Endodermal cell (in vitro differentiated cells): ENCODE measurements around the gene UBE2G2. TPM values are rescaled to one million over a fixed set of nuclear protein-coding genes. Genes with fewer than 3 reads are reported as not detected.

ENCODE experiments used
- DNase-seq: peaks from one replicate; pipeline ENCODE4 v3.0.0-alpha.2; 2017
- H3K27ac ChIP-seq: 2 replicates; pipeline ENCODE4 v1.5.1; 2013; ENCODE audit warnings: mild to moderate bottlenecking, low read depth, low read length, moderate library complexity
- H3K27me3 ChIP-seq: 2 replicates; pipeline ENCODE4 v1.6.1; 2013; ENCODE audit warnings: mild to moderate bottlenecking, low read length, moderate library complexity; ENCODE audit not compliant: insufficient read depth, control insufficient read depth, poor library complexity, severe bottlenecking
- H3K36me3 ChIP-seq: 2 replicates; pipeline ENCODE4 v1.7.0; 2013; ENCODE audit warnings: mild to moderate bottlenecking, low read length, moderate library complexity; ENCODE audit not compliant: control insufficient read depth, insufficient read depth
- H3K4me1 ChIP-seq: one replicate; pipeline ENCODE4 v1.7.0; 2013; ENCODE audit warnings: low read length; ENCODE audit not compliant: control insufficient read depth, insufficient read depth
- H3K4me3 ChIP-seq: 2 replicates; pipeline ENCODE4 v1.5.1; 2013; ENCODE audit warnings: mild to moderate bottlenecking, low read length, moderate library complexity
- H3K9ac ChIP-seq: 2 replicates; pipeline ENCODE4 v1.6.1; 2013; ENCODE audit warnings: mild to moderate bottlenecking, low read length, moderate library complexity; ENCODE audit not compliant: poor library complexity, severe bottlenecking; ENCODE audit errors: extremely low read depth
- H3K9me3 ChIP-seq: 2 replicates; pipeline ENCODE4 v1.6.1; 2013; ENCODE audit warnings: mild to moderate bottlenecking, low read length, moderate library complexity; ENCODE audit not compliant: control insufficient read depth
- H3K27ac Mint-ChIP-seq: 2 replicates; pipeline ENCODE4 v1.8.0; 2020; ENCODE audit warnings: mixed read lengths
- H3K27me3 Mint-ChIP-seq: 2 replicates; pipeline ENCODE4 v1.8.0; 2021; ENCODE audit warnings: mild to moderate bottlenecking, mixed read lengths; ENCODE audit not compliant: insufficient read depth
- H3K36me3 Mint-ChIP-seq: 2 replicates; pipeline ENCODE4 v1.8.0; 2020; ENCODE audit warnings: low read depth, mixed read lengths
- H3K4me1 Mint-ChIP-seq: 2 replicates; pipeline ENCODE4 v1.8.0; 2020; ENCODE audit warnings: mixed read lengths
- H3K4me3 Mint-ChIP-seq: 2 replicates; pipeline ENCODE4 v1.8.0; 2020; ENCODE audit warnings: mild to moderate bottlenecking, moderate library complexity, mixed read lengths
- H3K9me3 Mint-ChIP-seq: 2 replicates; pipeline ENCODE4 v1.8.0; 2020; ENCODE audit warnings: mild to moderate bottlenecking, mixed read lengths
- WGBS, 2 experiments: methylation state at CpG; one replicate each; pipeline versions ENCODE4 v1.1.5 to v1.1.7; 2013; ENCODE audit warnings: missing lambda C conversion rate in 2 of 2, mixed read lengths in 1 of 2; ENCODE audit not compliant: insufficient coverage in 1 of 2, insufficient read length in 1 of 2; 5-methylcytosine and 5-hydroxymethylcytosine counted together
- total RNA-seq, 2 donors: library from RNA; stranded (reverse); fragmentation: NEBNext Ultra II Directional in 1 of 2; extraction: Animal tissue kit (Norgen Biotek cat#: 25700) in 1 of 2; gene quantifications; 2 replicates in 1 of 2; 3 replicates in 1 of 2; pipeline ENCODE4 v1.2.1, GENCODE V29; 2021
- TF ChIP-seq, protein P1 (sequence below): fragments of 200-600 bp; sonication (generic); conservative IDR thresholded peaks from 2 replicates; pipeline ENCODE4 v1.5.0; 2021; ENCODE audit warnings: antibody characterized with exemption, mild to moderate bottlenecking

The UBE2G2 gene
- total RNA-seq, 2 donors from 2014 or later: 84.0 to 84.8 TPM

- peak; percentile 95 for DNase-seq
- peak overlapping the region; percentile 59 for H3K4me3 Mint-ChIP-seq
- Histone ChIP-seq H3K27me3 (no peaks in the 10 kb centered on the region), H3K27ac (no peak overlapping the region), H3K36me3 (peaks cover 4% of the 10 kb centered on the region), H3K9me3 (peaks cover 25% of the 10 kb centered on the region), H3K4me3 (peak overlapping the region; percentile 84), H3K9ac (peak overlapping the region; percentile 70), H3K4me1 (no peaks in the 10 kb centered on the region)
- no peak overlapping the region for H3K27ac Mint-ChIP-seq
- H3K9me3 Mint-ChIP-seq: peaks cover 35% of the 10 kb centered on the region
- H3K4me1 Mint-ChIP-seq: peaks cover 15% of the 10 kb centered on the region
- 1 to 10% methylated on average over 2 to 35 of the region's 43 CpGs for WGBS, 2 experiments
- H3K36me3 Mint-ChIP-seq: peaks cover 11% of the 10 kb centered on the region
- TF ChIP-seq, protein P1, sequence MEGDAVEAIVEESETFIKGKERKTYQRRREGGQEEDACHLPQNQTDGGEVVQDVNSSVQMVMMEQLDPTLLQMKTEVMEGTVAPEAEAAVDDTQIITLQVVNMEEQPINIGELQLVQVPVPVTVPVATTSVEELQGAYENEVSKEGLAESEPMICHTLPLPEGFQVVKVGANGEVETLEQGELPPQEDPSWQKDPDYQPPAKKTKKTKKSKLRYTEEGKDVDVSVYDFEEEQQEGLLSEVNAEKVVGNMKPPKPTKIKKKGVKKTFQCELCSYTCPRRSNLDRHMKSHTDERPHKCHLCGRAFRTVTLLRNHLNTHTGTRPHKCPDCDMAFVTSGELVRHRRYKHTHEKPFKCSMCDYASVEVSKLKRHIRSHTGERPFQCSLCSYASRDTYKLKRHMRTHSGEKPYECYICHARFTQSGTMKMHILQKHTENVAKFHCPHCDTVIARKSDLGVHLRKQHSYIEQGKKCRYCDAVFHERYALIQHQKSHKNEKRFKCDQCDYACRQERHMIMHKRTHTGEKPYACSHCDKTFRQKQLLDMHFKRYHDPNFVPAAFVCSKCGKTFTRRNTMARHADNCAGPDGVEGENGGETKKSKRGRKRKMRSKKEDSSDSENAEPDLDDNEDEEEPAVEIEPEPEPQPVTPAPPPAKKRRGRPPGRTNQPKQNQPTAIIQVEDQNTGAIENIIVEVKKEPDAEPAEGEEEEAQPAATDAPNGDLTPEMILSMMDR: no peak
- H3K27me3 Mint-ChIP-seq: peaks cover 24% of the 10 kb centered on the region
Measured at GRCh38 chr21:44817506-44817880, 15.9 kb upstream of the UBE2G2 start.

DNA sequence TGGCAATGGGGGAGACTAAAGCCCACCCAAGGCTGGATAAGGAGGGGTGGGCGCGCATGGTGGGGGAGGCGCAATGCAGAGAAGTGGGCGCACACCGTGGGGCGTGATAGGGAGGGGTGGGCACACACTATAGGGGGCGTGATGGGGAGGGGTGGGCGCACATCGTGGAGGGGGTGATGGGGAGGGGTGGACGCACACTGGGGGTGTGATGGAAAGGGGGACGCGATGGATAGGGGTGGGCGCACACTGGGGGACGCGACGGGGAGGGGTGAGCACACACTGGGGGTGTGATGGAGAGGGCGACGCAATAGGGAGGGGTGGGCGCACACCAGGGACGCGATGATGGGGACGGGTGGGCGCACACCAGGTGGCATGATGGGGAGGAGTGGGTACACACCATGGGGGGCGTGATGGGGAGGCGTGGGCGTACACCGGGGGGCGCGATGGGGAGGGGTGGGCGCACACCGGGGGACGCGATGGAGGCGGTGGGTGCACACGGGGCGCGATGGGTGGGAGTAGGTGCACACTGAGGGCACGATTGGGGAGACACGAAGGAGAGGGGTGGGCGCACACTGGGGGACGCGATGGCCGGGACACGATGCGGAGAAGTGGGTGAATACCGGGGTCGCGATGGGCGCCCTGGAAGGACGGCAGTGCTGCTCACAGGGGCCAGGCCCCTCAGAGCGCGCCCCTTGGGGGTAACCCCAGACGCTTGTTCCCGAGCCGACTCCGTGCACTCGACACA lies 15.3 kb upstream of the UBE2G2 start:
- Histone ChIP-seq H3K27ac (no peak overlapping the region), H3K4me3 (peak overlapping the region; percentile 84), H3K9ac (peak overlapping the region; percentile 70), H3K27me3 (no peaks in the 10 kb centered on the region), H3K36me3 (peaks cover 4% of the 10 kb centered on the region), H3K9me3 (peaks cover 22% of the 10 kb centered on the region), H3K4me1 (no peaks in the 10 kb centered on the region)
- Mint-ChIP-seq H3K27ac (no peak overlapping the region), H3K27me3 (peaks cover 24% of the 10 kb centered on the region), H3K4me1 (peaks cover 18% of the 10 kb centered on the region), H3K4me3 (peak overlapping the region; percentile 59), H3K9me3 (peaks cover 30% of the 10 kb centered on the region), H3K36me3 (peaks cover 11% of the 10 kb centered on the region)
- DNase-seq: no peak
- TF ChIP-seq, protein P1: no peak
- WGBS, 2 experiments: 51 to 65% methylated on average over 15 to 54 of the region's 57 CpGs

DNA sequence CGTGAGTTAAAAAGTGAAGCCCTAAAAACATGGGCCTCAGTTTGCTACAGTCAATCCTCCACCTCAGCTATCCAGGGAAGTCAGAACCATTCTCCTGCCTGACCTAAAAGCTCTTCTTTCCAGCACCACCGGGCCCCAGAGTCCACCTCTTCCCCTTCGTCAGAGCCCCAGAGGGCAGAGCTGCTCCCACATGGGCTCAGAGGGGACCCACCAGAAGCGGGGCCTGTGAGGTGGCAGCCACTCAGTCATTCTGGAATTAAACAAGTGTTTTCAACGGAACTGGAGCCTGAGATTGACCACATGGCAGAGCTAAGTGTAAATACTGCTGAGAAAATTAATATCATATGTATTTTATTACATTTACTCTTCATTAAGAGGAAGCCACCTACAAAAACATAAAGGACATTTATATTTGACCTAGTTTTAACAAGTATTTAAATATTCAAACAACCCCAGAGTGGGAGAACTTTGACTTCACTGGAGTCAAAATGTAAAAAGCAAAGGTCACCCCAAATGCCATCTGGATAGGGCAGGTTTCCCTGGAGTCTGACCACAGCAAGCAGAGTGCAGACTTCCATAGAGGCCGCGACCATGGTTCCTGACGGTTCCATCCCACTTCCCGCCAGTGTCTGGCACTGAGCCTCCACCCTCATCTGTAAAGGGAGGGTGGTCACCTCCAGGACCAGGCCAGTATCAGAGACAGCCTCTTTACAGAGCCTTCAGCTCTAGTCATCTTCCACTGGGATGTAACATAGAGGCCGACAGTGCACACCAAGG lies 14.4 kb upstream of the UBE2G2 start:
- peaks cover 22% of the 10 kb centered on the region for H3K9me3 Mint-ChIP-seq
- Histone ChIP-seq H3K36me3 (peaks cover 12% of the 10 kb centered on the region), H3K4me3 (no peak overlapping the region), H3K4me1 (no peaks in the 10 kb centered on the region), H3K9ac (no peak overlapping the region), H3K27me3 (no peaks in the 10 kb centered on the region), H3K27ac (no peak overlapping the region), H3K9me3 (peaks cover 18% of the 10 kb centered on the region)
- peaks cover 19% of the 10 kb centered on the region for H3K27me3 Mint-ChIP-seq
- H3K27ac Mint-ChIP-seq: no peak overlapping the region
- peak overlapping the region; percentile 59 for H3K4me3 Mint-ChIP-seq
- peaks cover 18% of the 10 kb centered on the region for H3K36me3 Mint-ChIP-seq
- DNase-seq: peak; percentile 45
- H3K4me1 Mint-ChIP-seq: peaks cover 18% of the 10 kb centered on the region
- TF ChIP-seq, protein P1: no peak
- 93% methylated on average over 8 to 10 of the region's 10 CpGs for WGBS, 2 experiments
